Hepatocyte (in vitro differentiated cells): ENCODE results near the gene PTTG1IP2. TPM values are rescaled to one million over a fixed set of nuclear protein-coding genes. Genes with fewer than 3 reads are reported as not detected.

ENCODE experiments used
- DNase-seq: peaks from one replicate; pipeline ENCODE4 v3.0.0-alpha.2; 2016; ENCODE audit warnings: low spot score
- H2AFZ ChIP-seq: fragments of 200-600 bp; sonication (generic); 2 replicates; pipeline ENCODE4 v1.6.0; 2016; ENCODE audit warnings: antibody characterized with exemption, mild to moderate bottlenecking
- H3K27ac ChIP-seq: fragments of 200-600 bp; sonication (generic); 2 replicates; pipeline ENCODE4 v1.5.1; 2016; ENCODE audit warnings: mild to moderate bottlenecking
- H3K27me3 ChIP-seq: fragments of 200-600 bp; sonication (generic); 2 replicates; pipeline ENCODE4 v1.6.1; 2016
- H3K36me3 ChIP-seq: fragments of 200-600 bp; sonication (generic); replicated peaks from 2 replicates; pipeline ENCODE4 v1.5.1; 2016; ENCODE audit warnings: low read depth; ENCODE audit not compliant: insufficient read depth
- H3K4me1 ChIP-seq: fragments of 200-600 bp; sonication (generic); 2 replicates; pipeline ENCODE4 v1.5.1; 2016; ENCODE audit warnings: mild to moderate bottlenecking, moderate library complexity; ENCODE audit not compliant: insufficient read depth
- H3K4me2 ChIP-seq: fragments of 200-600 bp; sonication (generic); 2 replicates; pipeline ENCODE4 v1.6.0; 2016
- H3K4me3 ChIP-seq: fragments of 200-600 bp; sonication (generic); 2 replicates; pipeline ENCODE4 v1.5.1; 2016; ENCODE audit warnings: mild to moderate bottlenecking
- H3K79me2 ChIP-seq: fragments of 200-600 bp; sonication (generic); 2 replicates; pipeline ENCODE4 v1.6.0; 2017; ENCODE audit warnings: mild to moderate bottlenecking
- H3K9me2 ChIP-seq: fragments of 200-600 bp; sonication (generic); replicated peaks from 2 replicates; pipeline ENCODE4 v1.6.0; 2017; ENCODE audit warnings: mild to moderate bottlenecking; ENCODE audit not compliant: insufficient read depth
- H3K9me3 ChIP-seq: fragments of 200-600 bp; sonication (generic); 2 replicates; pipeline ENCODE4 v1.5.1; 2016; ENCODE audit warnings: low read depth, mild to moderate bottlenecking
- H4K20me1 ChIP-seq: fragments of 200-600 bp; sonication (generic); 2 replicates; pipeline ENCODE4 v1.6.0; 2016; ENCODE audit warnings: mild to moderate bottlenecking; ENCODE audit not compliant: insufficient read depth, poor library complexity, severe bottlenecking
- EZH2 ChIP-seq: fragments of 200-600 bp; sonication (generic); IDR thresholded peaks from 2 replicates; pipeline ENCODE4 v1.6.1; 2016; ENCODE audit warnings: antibody characterized with exemption, mild to moderate bottlenecking, borderline replicate concordance
- EZH2phosphoT487 ChIP-seq: fragments of 200-600 bp; sonication (generic); IDR thresholded peaks from one replicate; pipeline ENCODE4 v1.6.1; 2018; ENCODE audit warnings: antibody characterized with exemption, mild to moderate bottlenecking, low read depth, moderate library complexity; ENCODE audit not compliant: unreplicated experiment, severe bottlenecking
- WGBS: methylation state at CpG from one replicate; pipeline ENCODE4 v1.1.6; 2016; ENCODE audit warnings: low lambda C conversion rate; ENCODE audit errors: missing lambda C conversion rate; 5-methylcytosine and 5-hydroxymethylcytosine counted together
- polyA plus RNA-seq: library from polyadenylated mRNA; unstranded; fragments of >200 nt; fragmentation: Nextera tagmentation; extraction: Ambion mirVana; gene quantifications from 2 replicates; pipeline ENCODE4 v1.2.1, GENCODE V29; 2016
- total RNA-seq: library from RNA; depleted of rRNA; stranded (reverse); fragments of >200 nt; gene quantifications from 2 replicates; pipeline ENCODE4 v1.2.3, GENCODE V29; 2014
- TF ChIP-seq, protein P1 (sequence below): fragments of 200-600 bp; sonication (generic); IDR thresholded peaks from 2 replicates; pipeline ENCODE4 v1.5.1; 2016; ENCODE audit warnings: antibody characterized with exemption, mild to moderate bottlenecking; ENCODE audit not compliant: poor library complexity

The PTTG1IP2 gene
- total and polyA plus RNA-seq, 2 experiments from 2014 or later: 0.63 TPM; not detected in 1

DNA sequence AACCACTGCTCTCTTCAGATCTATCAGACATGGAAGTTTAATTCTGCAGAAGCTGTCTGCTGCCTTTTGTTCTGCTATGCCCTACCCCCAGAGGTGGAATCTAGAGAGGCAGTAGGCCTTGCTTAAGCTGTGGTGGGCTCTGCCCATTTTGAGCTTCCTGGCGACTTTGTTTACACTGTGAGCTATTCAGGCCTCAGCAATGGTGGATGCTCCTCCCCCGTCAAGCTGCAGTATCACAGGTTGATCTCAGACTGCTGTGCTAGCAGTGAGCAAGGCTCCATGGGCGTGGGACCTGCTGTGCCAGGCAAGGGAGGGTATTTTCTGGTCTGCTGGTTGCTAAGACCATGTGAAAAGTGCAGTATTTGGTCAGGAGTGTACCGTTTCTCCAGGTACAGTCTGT lies 81.6 kb downstream of the PTTG1IP2 start:
- H3K36me3 ChIP-seq: no peaks in the 10 kb centered on the region
- no peak overlapping the region for H3K27ac ChIP-seq
- H3K27me3 ChIP-seq: no peaks in the 10 kb centered on the region
- H2AFZ ChIP-seq: no peak overlapping the region
- no peaks in the 10 kb centered on the region for H3K4me1 ChIP-seq
- 58% methylated on average over 4 of the region's 4 CpGs for WGBS
- no peak overlapping the region for H3K4me3 ChIP-seq
- H4K20me1 ChIP-seq: no peaks in the 10 kb centered on the region
- H3K9me3 ChIP-seq: no peaks in the 10 kb centered on the region
- H3K79me2 ChIP-seq: no peaks in the 10 kb centered on the region
- no peak for DNase-seq
- TF ChIP-seq, protein P1, sequence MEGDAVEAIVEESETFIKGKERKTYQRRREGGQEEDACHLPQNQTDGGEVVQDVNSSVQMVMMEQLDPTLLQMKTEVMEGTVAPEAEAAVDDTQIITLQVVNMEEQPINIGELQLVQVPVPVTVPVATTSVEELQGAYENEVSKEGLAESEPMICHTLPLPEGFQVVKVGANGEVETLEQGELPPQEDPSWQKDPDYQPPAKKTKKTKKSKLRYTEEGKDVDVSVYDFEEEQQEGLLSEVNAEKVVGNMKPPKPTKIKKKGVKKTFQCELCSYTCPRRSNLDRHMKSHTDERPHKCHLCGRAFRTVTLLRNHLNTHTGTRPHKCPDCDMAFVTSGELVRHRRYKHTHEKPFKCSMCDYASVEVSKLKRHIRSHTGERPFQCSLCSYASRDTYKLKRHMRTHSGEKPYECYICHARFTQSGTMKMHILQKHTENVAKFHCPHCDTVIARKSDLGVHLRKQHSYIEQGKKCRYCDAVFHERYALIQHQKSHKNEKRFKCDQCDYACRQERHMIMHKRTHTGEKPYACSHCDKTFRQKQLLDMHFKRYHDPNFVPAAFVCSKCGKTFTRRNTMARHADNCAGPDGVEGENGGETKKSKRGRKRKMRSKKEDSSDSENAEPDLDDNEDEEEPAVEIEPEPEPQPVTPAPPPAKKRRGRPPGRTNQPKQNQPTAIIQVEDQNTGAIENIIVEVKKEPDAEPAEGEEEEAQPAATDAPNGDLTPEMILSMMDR: no peak
- TF ChIP-seq EZH2 (no peak), EZH2phosphoT487 (no peak)
- no peaks in the 10 kb centered on the region for H3K9me2 ChIP-seq
- no peak overlapping the region for H3K4me2 ChIP-seq

DNA sequence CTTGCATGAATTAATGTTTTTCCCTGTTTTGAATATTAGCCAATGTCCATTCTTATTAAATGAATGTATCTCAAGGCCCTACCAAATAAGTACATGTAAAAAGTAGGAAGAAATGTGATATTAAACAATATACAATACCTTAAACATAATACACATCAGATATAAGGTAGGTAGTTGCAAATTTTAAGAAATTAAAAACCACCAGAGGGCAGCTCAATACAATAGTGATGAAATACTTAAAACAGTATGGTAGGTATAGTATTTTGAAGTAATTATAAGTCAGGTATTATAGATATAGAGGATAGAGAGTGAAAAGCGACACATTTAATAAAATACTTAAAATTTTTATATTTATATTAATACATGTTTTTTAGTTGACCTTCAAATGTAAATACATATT lies 83.1 kb downstream of the PTTG1IP2 start:
- Histone ChIP-seq H3K79me2 (no peaks in the 10 kb centered on the region), H3K27me3 (no peaks in the 10 kb centered on the region), H3K36me3 (no peaks in the 10 kb centered on the region), H3K4me2 (no peak overlapping the region), H3K9me3 (no peaks in the 10 kb centered on the region), H3K9me2 (no peaks in the 10 kb centered on the region), H4K20me1 (no peaks in the 10 kb centered on the region), H2AFZ (no peak overlapping the region), H3K4me3 (no peak overlapping the region), H3K4me1 (no peaks in the 10 kb centered on the region), H3K27ac (no peak overlapping the region)
- TF ChIP-seq EZH2phosphoT487 (no peak), EZH2 (no peak)
- TF ChIP-seq, protein P1: peak; percentile 45
- no peak for DNase-seq
- WGBS: 87% methylated on average over 1 of the region's 1 CpG

DNA sequence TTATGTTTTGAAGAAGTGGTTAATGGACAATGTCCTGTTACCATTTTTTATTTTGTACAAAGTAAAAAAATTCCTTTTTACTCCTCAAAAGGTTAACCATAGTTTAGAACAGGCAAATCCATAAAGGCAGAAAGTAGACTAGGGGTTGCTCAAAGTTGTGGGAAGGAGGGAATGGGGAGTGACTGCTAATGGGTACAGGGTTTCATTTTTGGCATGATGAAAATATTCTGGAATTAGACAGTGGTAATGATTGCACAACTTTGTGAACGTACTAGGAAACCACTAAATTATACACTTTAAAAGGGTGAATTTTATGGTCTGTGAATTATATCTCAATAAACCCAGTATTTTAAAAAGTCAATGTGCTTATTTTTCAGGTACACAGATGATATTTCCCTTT lies 91.3 kb downstream of the PTTG1IP2 start:
- H3K27me3 ChIP-seq: no peaks in the 10 kb centered on the region
- no peak overlapping the region for H3K4me2 ChIP-seq
- no peaks in the 10 kb centered on the region for H3K79me2 ChIP-seq
- H3K9me2 ChIP-seq: no peaks in the 10 kb centered on the region
- 82% methylated on average over 1 of the region's 1 CpG for WGBS
- H3K9me3 ChIP-seq: no peaks in the 10 kb centered on the region
- TF ChIP-seq, protein P1: no peak
- TF ChIP-seq EZH2phosphoT487 (no peak), EZH2 (no peak)
- no peak for DNase-seq
- H3K36me3 ChIP-seq: no peaks in the 10 kb centered on the region
- no peaks in the 10 kb centered on the region for H3K4me1 ChIP-seq
- H3K4me3 ChIP-seq: no peak overlapping the region
- H3K27ac ChIP-seq: no peak overlapping the region
- H4K20me1 ChIP-seq: no peaks in the 10 kb centered on the region
- no peak overlapping the region for H2AFZ ChIP-seq

Other genes with a start within 250 kb of the PTTG1IP2 start
- gene CFAP69, start 224.5 kb upstream of the PTTG1IP2 start, total RNA-seq: 4.3 and 7.3 TPM in 2 replicates
- gene CFAP69, start 224.5 kb upstream of the PTTG1IP2 start, polyA plus RNA-seq: 1.6 and 1.7 TPM in 2 replicates
- gene FAM237B, start 148.3 kb upstream of the PTTG1IP2 start, total RNA-seq: not detected in 2 replicates
- gene FAM237B, start 148.3 kb upstream of the PTTG1IP2 start, polyA plus RNA-seq: not detected in 2 replicates
- gene GTPBP10, start 122.9 kb upstream of the PTTG1IP2 start, total RNA-seq: 13.0 and 13.1 TPM in 2 replicates
- 6.9 and 11.2 TPM in 2 replicates for gene GTPBP10, start 122.9 kb upstream of the PTTG1IP2 start, polyA plus RNA-seq
- gene CLDN12, start 66.2 kb upstream of the PTTG1IP2 start, total RNA-seq: 52.7 and 53.0 TPM in 2 replicates
- gene CLDN12, start 66.2 kb upstream of the PTTG1IP2 start, polyA plus RNA-seq: 19.0 and 21.2 TPM in 2 replicates
- gene CDK14, start 126.7 kb downstream of the PTTG1IP2 start, total RNA-seq: 20.7 and 23.5 TPM in 2 replicates
- 8.6 and 15.2 TPM in 2 replicates for gene CDK14, start 126.7 kb downstream of the PTTG1IP2 start, polyA plus RNA-seq